SU-DHL-6 (cell line): ENCODE results near the gene NMU.
"Not testable (repeated sequence)": the region's sequence is repeated elsewhere in the genome, so short reads cannot be mapped to it uniquely, and the experiment has no call there.

Experiments
- H2AFZ ChIP-seq: fragments of 200-600 bp; sonication (generic); 2 replicates; pipeline ENCODE4 v1.6.1; 2014; ENCODE audit warnings: low read depth, mild to moderate bottlenecking, moderate library complexity, mixed read lengths, antibody characterized with exemption, low read length; ENCODE audit not compliant: severe bottlenecking
- H3F3A ChIP-seq: fragments of 200-600 bp; shearing (Covaris generic); 2 replicates; pipeline ENCODE4 v1.6.0; 2016; ENCODE audit warnings: antibody characterized with exemption, mild to moderate bottlenecking; ENCODE audit not compliant: insufficient read depth
- H3K27ac ChIP-seq: fragments of 200-600 bp; sonication (generic); 2 replicates; pipeline ENCODE4 v1.5.1; 2016; ENCODE audit warnings: low read depth, mild to moderate bottlenecking, low read length, moderate library complexity, mixed read lengths
- H3K27me3 ChIP-seq: fragments of 200-600 bp; sonication (generic), shearing (Covaris generic); 2 replicates; pipeline ENCODE4 v1.6.0; 2014; ENCODE audit warnings: mild to moderate bottlenecking, low read length
- H3K36me3 ChIP-seq: fragments of 200-600 bp; sonication (generic); 2 replicates; pipeline ENCODE4 v1.6.1; 2014; ENCODE audit warnings: mild to moderate bottlenecking, low read length, mixed read lengths
- H3K4me2 ChIP-seq: fragments of 300-600, 200-600 bp; shearing (Covaris generic), sonication (generic); 2 replicates; pipeline ENCODE4 v1.6.0; 2014; ENCODE audit warnings: low read length, low read depth, mild to moderate bottlenecking; ENCODE audit not compliant: poor library complexity, severe bottlenecking
- H3K4me3 ChIP-seq: fragments of 200-600 bp; sonication (generic); 2 replicates; pipeline ENCODE4 v1.5.1; 2014; ENCODE audit warnings: antibody characterized with exemption, low read length, mild to moderate bottlenecking, mixed read lengths; ENCODE audit not compliant: insufficient read depth, poor library complexity, severe bottlenecking
- H3K79me2 ChIP-seq: fragments of 200-600 bp; sonication (generic); 2 replicates; pipeline ENCODE4 v1.6.1; 2014; ENCODE audit warnings: mild to moderate bottlenecking, low read length, moderate library complexity; ENCODE audit not compliant: insufficient read depth
- H3K9ac ChIP-seq: fragments of 200-600 bp; sonication (generic); 2 replicates; pipeline ENCODE4 v1.7.0; 2014; ENCODE audit warnings: mild to moderate bottlenecking, low read length
- H3K9me2 ChIP-seq: fragments of 200-600 bp; sonication (generic); replicated peaks from 2 replicates; pipeline ENCODE4 v1.6.1; 2014; ENCODE audit warnings: low read length; ENCODE audit not compliant: insufficient read depth
- H3K9me3 ChIP-seq: fragments of 200-600 bp; sonication (generic); 2 replicates; pipeline ENCODE4 v1.6.1; 2014; ENCODE audit warnings: low read length, mixed read lengths; ENCODE audit not compliant: insufficient read depth
- H4K20me1 ChIP-seq: fragments of 200-600 bp; sonication (generic); 2 replicates; pipeline ENCODE4 v1.6.1; 2014; ENCODE audit warnings: low read depth, mild to moderate bottlenecking, antibody characterized with exemption, low read length, moderate library complexity, mixed read lengths
- CTCF ChIP-seq: fragments of 200-600 bp; sonication (generic); IDR thresholded peaks from one replicate; pipeline ENCODE4 v1.5.1; 2017; ENCODE audit warnings: antibody characterized with exemption, mild to moderate bottlenecking, low read length, moderate library complexity; ENCODE audit not compliant: insufficient read depth, poor library complexity, severe bottlenecking
- EZH2phosphoT487 ChIP-seq: fragments of 200-600 bp; sonication (generic), shearing (Covaris generic); conservative IDR thresholded peaks from 2 replicates; pipeline ENCODE4 v1.6.1; 2018; ENCODE audit warnings: mild to moderate bottlenecking, antibody characterized with exemption, low read length, moderate library complexity, mixed read lengths

NMU gene

GRCh38 chr4:55588160-55588559 is 47.9 kb downstream of the NMU start:
- no peak for TF ChIP-seq EZH2phosphoT487
- no peak for TF ChIP-seq CTCF
- no peak overlapping the region for H3K4me2 ChIP-seq
- H3K79me2 ChIP-seq, result no peaks in the 10 kb centered on the region
- no peaks in the 10 kb centered on the region for H3K9me3 ChIP-seq
- no peak overlapping the region for H3K27ac ChIP-seq
- H3F3A ChIP-seq, result no peaks in the 10 kb centered on the region
- no peaks in the 10 kb centered on the region for H3K36me3 ChIP-seq
- H3K4me3 ChIP-seq, result no peak overlapping the region
- no peak overlapping the region for H2AFZ ChIP-seq
- no peaks in the 10 kb centered on the region for H3K9me2 ChIP-seq
- H3K9ac ChIP-seq, result no peak overlapping the region
- H3K27me3 ChIP-seq, result no peaks in the 10 kb centered on the region
- H4K20me1 ChIP-seq, result no peaks in the 10 kb centered on the region

- not testable (repeated sequence) for H2AFZ ChIP-seq, H3K36me3 ChIP-seq, H4K20me1 ChIP-seq, H3K4me3 ChIP-seq, H3K9me2 ChIP-seq, H3K4me2 ChIP-seq, H3K79me2 ChIP-seq, H3K9me3 ChIP-seq, H3K27me3 ChIP-seq, H3K27ac ChIP-seq, H3F3A ChIP-seq, H3K9ac ChIP-seq
Measured at GRCh38 chr4:55582773-55583172, 53.3 kb downstream of the NMU start.

GRCh38 chr4:55578341-55579010 is 57.6 kb downstream of the NMU start:
- Histone ChIP-seq H4K20me1 (no peaks in the 10 kb centered on the region), H3K9me3 (no peaks in the 10 kb centered on the region), H3K27ac (no peak overlapping the region), H3K4me3 (no peak overlapping the region), H3F3A (no peaks in the 10 kb centered on the region), H3K9me2 (no peaks in the 10 kb centered on the region), H3K27me3 (no peaks in the 10 kb centered on the region), H2AFZ (no peak overlapping the region), H3K9ac (no peak overlapping the region), H3K79me2 (no peaks in the 10 kb centered on the region), H3K4me2 (no peak overlapping the region), H3K36me3 (no peaks in the 10 kb centered on the region)
- TF ChIP-seq CTCF (no peak), EZH2phosphoT487 (no peak)

- Histone ChIP-seq H3K9me2 (no peaks in the 10 kb centered on the region), H3K9ac (no peak overlapping the region), H2AFZ (no peak overlapping the region), H3K27ac (no peak overlapping the region), H3K27me3 (no peaks in the 10 kb centered on the region), H3K79me2 (no peaks in the 10 kb centered on the region), H3K9me3 (no peaks in the 10 kb centered on the region), H3K36me3 (no peaks in the 10 kb centered on the region), H3K4me2 (no peak overlapping the region), H3F3A (no peaks in the 10 kb centered on the region), H3K4me3 (no peak overlapping the region), H4K20me1 (no peaks in the 10 kb centered on the region)
- TF ChIP-seq CTCF (no peak), EZH2phosphoT487 (no peak)
Measured at GRCh38 chr4:55575513-55575912, 60.6 kb downstream of the NMU start.
